Breast epithelium (tissue), 3 donors: ENCODE data around the gene GID8.

ENCODE experiments used
- POLR2A ChIP-seq: fragments of 450-650 bp; IDR thresholded peaks from one replicate; pipeline ENCODE4 v1.6.1; 2016; ENCODE audit warnings: antibody characterized with exemption, mild to moderate bottlenecking, moderate library complexity
- POLR2AphosphoS5 ChIP-seq, 3 donors: sonication (generic); formaldehyde crosslinking; IDR thresholded peaks; one replicate each; pipeline ENCODE4 v1.6.1; 2017; ENCODE audit warnings: antibody characterized with exemption in 3 of 3
- TF ChIP-seq, protein P1 (sequence below), 3 donors: fragments of 450-650 bp; IDR thresholded peaks; one replicate each; pipeline ENCODE4 v1.5.1; 2016 to 2017; ENCODE audit warnings: antibody characterized with exemption in 3 of 3, mild to moderate bottlenecking in 3 of 3, moderate library complexity in 3 of 3

GRCh38 chr20:62969179-62969760 lies 31.3 kb downstream of the GID8 start:
- TF ChIP-seq, protein P1, sequence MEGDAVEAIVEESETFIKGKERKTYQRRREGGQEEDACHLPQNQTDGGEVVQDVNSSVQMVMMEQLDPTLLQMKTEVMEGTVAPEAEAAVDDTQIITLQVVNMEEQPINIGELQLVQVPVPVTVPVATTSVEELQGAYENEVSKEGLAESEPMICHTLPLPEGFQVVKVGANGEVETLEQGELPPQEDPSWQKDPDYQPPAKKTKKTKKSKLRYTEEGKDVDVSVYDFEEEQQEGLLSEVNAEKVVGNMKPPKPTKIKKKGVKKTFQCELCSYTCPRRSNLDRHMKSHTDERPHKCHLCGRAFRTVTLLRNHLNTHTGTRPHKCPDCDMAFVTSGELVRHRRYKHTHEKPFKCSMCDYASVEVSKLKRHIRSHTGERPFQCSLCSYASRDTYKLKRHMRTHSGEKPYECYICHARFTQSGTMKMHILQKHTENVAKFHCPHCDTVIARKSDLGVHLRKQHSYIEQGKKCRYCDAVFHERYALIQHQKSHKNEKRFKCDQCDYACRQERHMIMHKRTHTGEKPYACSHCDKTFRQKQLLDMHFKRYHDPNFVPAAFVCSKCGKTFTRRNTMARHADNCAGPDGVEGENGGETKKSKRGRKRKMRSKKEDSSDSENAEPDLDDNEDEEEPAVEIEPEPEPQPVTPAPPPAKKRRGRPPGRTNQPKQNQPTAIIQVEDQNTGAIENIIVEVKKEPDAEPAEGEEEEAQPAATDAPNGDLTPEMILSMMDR (IDR thresholded peaks at IDR 0.05): no peak
- no peak for TF ChIP-seq POLR2A
- no peak for TF ChIP-seq POLR2AphosphoS5 (IDR thresholded peaks at IDR 0.05)
